COLO668 (cell line): Measurements from ENCODE around the gene GPRC5A.

Experiments
- DNase-seq: peaks from one replicate; lab custom pipeline; 2025; ENCODE audit not compliant: unreplicated experiment; lab: John Stamatoyannopoulos, UW

The GPRC5A gene

GRCh38 chr12:12909228-12909994 is 18.0 kb downstream of the GPRC5A start:
- DNase-seq = no peak

GRCh38 chr12:12909995-12910420 is 18.6 kb downstream of the GPRC5A start:
- DNase-seq = no peak

GRCh38 chr12:12912711-12913110 is 21.3 kb downstream of the GPRC5A start:
- no peak for DNase-seq

GRCh38 chr12:12915656-12916055 is 24.3 kb downstream of the GPRC5A start:
- no peak for DNase-seq

GRCh38 chr12:12916135-12916944 is 25.0 kb downstream of the GPRC5A start:
- peak; percentile 64 for DNase-seq

GRCh38 chr12:12917517-12917916 is 26.2 kb downstream of the GPRC5A start:
- DNase-seq = no peak

- no peak for DNase-seq
Observed at GRCh38 chr12:12918781-12919389, 27.5 kb downstream of the GPRC5A start.

GRCh38 chr12:12919666-12920435 is 28.5 kb downstream of the GPRC5A start:
- DNase-seq = no peak

- DNase-seq = no peak
Observed at GRCh38 chr12:12922191-12922616, 30.8 kb downstream of the GPRC5A start.

- no peak for DNase-seq
Observed at GRCh38 chr12:12922978-12923377, 31.6 kb downstream of the GPRC5A start.

GRCh38 chr12:12924169-12924568 is 32.8 kb downstream of the GPRC5A start:
- no peak for DNase-seq

- no peak for DNase-seq
Observed at GRCh38 chr12:12925388-12925787, 34.0 kb downstream of the GPRC5A start.

GRCh38 chr12:12926571-12927071 is 35.3 kb downstream of the GPRC5A start:
- DNase-seq = no peak

- peak; percentile 74 for DNase-seq
Observed at GRCh38 chr12:12927211-12928079, 36.1 kb downstream of the GPRC5A start.

GRCh38 chr12:12929696-12930095 is 38.3 kb downstream of the GPRC5A start:
- DNase-seq = no peak

GRCh38 chr12:12930633-12931219 is 39.4 kb downstream of the GPRC5A start:
- DNase-seq = no peak

GRCh38 chr12:12933742-12934141 is 42.4 kb downstream of the GPRC5A start:
- DNase-seq = no peak

GRCh38 chr12:12934556-12934955 is 43.2 kb downstream of the GPRC5A start:
- no peak for DNase-seq

- DNase-seq = no peak
Observed at GRCh38 chr12:12936983-12937491, 45.7 kb downstream of the GPRC5A start.
